ENCODE results near the gene NPAT.
"Not testable (repeated sequence)": the region's sequence is repeated elsewhere in the genome, so short reads cannot be mapped to it uniquely, and the experiment has no call there.

Gene NPAT

DNA sequence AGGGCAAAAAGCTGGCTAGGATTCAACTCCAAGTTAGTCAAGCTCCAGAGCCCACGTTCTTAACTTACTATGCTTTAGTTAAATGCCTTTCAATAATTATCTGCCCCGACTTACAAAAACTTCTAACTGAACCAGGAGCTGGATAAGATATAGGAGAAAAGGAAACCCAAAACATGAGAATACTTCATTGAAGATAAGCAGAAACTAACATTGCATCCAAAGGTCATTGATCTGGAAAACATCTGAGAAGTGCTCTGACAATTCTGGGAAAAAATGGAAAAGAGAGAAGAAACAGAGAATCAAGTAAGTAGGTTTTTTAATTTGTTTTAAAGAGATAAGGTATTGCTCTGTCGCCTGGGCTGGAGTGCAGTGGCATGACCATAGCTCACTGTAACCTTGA is 73.9 kb downstream of the NPAT start:
- no peak for DNase-seq

DNA sequence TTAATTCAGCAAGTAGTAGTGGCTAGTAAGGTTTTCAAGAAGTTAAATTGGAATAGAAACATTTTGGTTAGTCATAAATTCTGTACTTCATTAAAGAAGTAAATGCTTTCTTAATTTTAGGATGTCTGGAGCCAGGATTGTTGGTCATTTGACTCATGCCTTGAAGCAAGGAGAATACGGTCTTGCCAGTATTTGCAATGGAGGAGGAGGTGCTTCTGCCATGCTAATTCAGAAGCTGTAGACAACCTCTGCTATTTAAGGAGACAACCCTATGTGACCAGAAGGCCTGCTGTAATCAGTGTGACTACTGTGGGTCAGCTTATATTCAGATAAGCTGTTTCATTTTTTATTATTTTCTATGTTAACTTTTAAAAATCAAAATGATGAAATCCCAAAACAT is 75.3 kb downstream of the NPAT start:
- no peak for DNase-seq

DNA sequence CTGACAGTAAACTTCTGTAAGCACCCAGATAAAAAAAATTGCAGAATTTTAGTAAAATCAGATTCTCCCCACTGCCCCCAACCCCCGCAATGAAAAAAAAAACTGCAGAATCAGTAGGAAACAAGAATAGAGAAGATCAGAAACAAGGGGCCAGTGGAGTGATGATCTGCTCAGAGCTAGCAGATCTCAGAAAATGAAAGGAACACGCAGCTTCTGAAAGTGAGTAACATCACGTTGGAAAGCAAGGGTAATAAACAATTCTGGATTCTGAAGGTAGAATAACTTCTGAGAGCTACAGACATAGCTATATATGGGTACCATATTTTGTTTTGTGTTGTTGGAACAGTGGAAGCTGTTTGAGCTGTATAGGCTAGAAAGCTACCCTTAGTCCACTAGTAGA is 77.8 kb downstream of the NPAT start:
- DNase-seq: no peak

DNA sequence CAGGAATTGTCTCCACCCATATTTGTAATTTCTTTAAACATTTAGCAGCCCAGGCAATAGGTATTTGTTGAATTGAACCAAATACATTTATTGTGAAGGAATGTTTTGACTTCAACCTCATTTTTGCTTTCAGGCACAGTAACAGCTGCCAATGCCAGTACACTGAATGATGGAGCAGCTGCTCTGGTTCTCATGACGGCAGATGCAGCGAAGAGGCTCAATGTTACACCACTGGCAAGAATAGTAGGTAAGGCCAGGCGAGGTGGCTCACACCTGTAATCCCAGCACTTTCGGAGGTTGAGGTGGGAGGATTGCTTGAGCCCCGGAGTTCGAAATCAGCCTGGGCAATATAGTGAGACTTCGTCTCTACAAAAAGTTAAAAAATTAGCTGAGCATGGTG is 80.1 kb downstream of the NPAT start:
- no peak for DNase-seq

GRCh38 chr11:108137212-108137611 is 85.2 kb downstream of the NPAT start:
- no peak for DNase-seq

DNA sequence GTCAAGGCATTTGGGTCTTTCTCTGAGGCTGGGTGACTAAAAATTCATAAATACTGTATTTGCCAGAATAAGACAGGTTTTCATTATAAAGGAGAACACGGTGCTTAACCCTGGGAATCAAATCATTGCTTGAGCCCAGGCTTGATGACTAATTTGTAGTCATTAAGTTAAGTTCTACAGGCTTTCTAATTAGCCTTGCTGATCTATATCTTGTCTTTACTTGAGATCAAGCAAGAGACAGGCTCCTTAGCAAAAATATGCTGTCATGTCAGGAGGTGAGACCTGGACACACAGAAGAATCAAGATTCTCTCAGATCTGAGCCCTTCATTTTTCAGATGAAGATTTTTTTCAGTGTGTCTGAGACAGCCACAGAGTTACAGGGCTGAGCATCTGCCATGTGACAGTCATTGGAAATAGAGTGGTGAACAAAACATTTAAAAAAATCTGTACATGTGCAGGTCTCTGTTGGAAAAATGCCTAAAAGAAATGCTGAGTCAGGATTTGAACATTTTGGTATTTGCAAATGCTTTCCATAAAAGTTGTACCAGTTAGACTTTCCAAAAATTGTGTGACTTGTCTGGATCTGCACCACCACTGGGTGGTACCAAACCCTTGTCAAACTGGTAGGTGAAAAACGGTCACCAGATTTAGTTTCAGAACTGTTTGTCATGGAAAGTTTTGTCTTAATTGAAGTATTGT is 86.4 kb downstream of the NPAT start:
- DNase-seq: no peak

DNA sequence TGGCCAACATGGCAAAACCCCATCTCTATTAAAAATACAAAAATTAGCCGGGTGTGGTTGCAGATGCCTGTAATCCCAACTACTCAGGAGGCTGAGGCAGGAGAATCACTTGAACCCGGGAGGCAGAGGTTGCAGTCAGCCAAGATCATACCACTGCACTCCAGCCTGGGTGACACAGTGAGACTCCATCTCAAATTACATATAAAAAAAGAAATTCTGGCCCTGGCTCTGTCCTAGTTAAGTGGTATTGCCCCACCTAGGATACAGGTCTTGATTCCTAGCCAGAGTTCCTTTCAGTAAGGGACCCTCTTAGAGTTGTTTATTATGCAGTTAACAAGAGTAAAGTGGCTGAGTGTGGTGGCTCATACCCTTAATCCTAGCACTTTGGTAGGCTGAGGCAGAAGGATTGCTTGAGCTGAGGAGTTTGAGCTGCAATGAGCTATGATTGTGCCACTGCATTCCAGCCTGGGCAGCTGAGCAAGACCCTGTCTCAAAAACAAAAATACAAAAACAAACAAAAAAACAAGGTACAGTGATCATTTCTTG is 89.4 kb downstream of the NPAT start:
- DNase-seq: peak; percentile 52

DNA sequence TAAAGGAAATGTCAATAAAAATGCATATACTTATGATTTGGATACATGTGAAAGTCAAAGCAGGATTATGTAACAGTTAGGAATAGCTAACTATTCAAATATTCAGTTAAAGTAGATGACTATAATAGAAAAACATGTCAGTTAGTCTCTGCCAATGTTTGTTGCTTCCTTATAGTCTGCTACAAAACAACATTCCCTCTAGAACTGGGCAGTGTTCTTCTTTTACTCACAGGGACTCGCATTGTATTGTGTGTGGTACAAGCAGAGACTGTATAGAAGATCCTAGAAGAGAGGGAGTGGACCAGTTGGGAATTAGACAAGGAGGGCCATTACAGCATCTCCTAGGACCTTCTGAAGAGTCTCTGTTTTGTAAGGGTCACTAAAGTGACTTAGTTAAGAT is 90.4 kb downstream of the NPAT start:
- no peak for DNase-seq

GRCh38 chr11:108128772-108129171 is 93.7 kb downstream of the NPAT start:
- DNase-seq: no peak

DNA sequence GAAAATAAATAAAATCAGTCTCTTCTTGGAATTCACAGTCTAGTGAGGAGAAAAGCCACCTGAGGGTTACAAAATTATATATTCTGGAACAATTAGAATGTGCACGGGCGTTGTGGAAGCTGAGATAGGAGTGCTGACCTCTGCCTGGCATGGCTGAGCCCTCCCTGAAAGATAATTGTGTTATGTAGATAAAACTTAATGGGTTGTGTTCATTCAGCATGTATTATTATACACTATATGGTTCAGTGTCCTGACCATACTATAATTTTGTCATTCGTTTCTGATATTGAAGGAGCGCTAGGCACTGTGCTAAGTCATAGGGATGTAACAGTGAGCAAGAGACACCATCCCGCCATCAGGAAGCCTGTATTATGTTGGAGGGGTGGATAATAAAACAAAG is 97.3 kb downstream of the NPAT start:
- no peak for DNase-seq

GRCh38 chr11:108122166-108122628 is 100.2 kb downstream of the NPAT start:
- DNase-seq: no peak

- peak; percentile 89 for DNase-seq
Observed at GRCh38 chr11:108121274-108122155, 100.9 kb downstream of the NPAT start, which contains the start of gene ACAT1. TSS of gene ACAT1 (plus strand) at chr11:108121567. CDS start at chr11:108121607, 40 bp downstream.

GRCh38 chr11:108120936-108121273 is 101.5 kb downstream of the NPAT start:
- DNase-seq: not testable (repeated sequence)

GRCh38 chr11:108117746-108118371 is 104.6 kb downstream of the NPAT start:
- peak; percentile 14 for DNase-seq

DNA sequence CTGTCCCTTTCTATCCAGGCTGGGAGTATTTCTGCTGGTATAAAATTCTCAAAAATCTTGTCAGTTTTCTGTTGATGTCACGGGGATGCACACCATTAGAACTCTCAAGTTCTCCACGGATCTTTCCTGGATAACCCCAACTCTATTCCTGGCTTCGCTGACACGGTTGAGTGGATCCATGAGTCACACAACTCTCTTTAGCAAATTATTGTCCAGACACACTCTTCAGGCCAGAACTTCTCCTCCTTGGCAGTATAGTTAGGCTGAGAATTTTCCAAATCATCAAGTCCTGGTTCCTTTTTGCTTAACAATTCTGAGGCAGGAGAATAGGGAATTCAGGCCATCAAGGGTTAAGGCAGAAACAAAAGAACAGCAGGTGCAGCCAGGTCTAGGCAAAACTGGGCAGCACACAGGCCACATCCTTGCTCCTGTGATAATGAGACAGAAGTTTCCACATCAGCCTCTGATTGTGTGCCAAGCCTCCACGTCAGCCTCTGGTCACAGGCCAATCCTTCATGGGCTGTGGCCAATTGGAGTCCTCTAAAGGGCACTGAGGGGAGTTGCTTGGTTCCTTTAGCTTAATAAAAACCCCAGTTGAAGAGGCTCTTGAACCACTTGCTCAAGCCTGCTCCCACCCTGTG is 106.8 kb downstream of the NPAT start:
- DNase-seq: peak; percentile 95

- DNase-seq: peak; percentile 90
Observed at GRCh38 chr11:108112057-108112456, 110.4 kb downstream of the NPAT start.

DNA sequence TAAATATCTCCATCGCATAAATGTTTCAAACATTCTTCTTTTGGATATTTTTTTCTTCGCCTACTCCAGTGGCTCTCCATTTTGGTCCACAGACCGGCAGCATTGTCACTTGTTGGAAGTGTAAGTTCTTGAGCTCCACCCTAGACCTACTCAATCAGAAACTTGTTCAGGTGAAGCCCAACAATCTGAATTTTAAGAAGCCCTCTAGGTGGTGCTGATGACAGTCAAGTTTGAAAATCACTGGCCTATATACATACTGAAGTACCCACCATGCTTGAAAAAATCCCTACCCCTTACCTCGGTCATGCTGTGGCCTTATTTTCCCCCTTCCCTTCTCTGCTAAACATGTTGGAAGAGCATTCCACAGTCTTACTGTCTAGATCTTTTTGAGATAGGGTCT is 111.3 kb downstream of the NPAT start:
- DNase-seq: no peak

Data from NCI-H2029 (cell line).